Endothelial cell of umbilical vein (primary cell): ENCODE measurements around the gene CASP7. TPM values are rescaled to one million over a fixed set of nuclear protein-coding genes. Genes with fewer than 3 reads are reported as not detected.

Experiments
- BruUV-seq: library from RNA; stranded (reverse); fragments of 400-500 nt; replicated peaks from 2 replicates; lab custom pipeline; 2021; lab: Mats Ljungman, UMichigan
- CTCF ChIA-PET: fragments of 300-600, 350-600 bp; sonication (Branson Sonifier 250); formaldehyde crosslinking; loops from one replicate; lab custom pipeline; 2021; ENCODE audit warnings: antibody characterized with exemption, inconsistent platforms; lab: Charles Lee
- POLR2A ChIA-PET: fragments of 300-600, 350-600 bp; sonication (Branson Sonifier 250); formaldehyde crosslinking; loops from one replicate; lab custom pipeline; 2021; ENCODE audit warnings: antibody characterized with exemption, inconsistent platforms; lab: Charles Lee
- DNase-seq: peaks from one replicate; pipeline ENCODE4 v3.0.0-alpha.2; 2011; ENCODE audit warnings: low read depth, low spot score
- FAIRE-seq: peaks from 2 replicates; lab custom pipeline; 2011; peaks lifted over from hg19 to GRCh38; lab: Jason Lieb, UNC
- H2AFZ ChIP-seq: 2 replicates; pipeline ENCODE4 v1.6.0; 2012; ENCODE audit warnings: low read depth, low read length, control low read depth, inconsistent platforms
- H3K27ac ChIP-seq: 2 replicates; pipeline ENCODE4 v1.5.1; 2011; ENCODE audit warnings: low read depth, mild to moderate bottlenecking, control low read depth, low read length, moderate library complexity; ENCODE audit not compliant: insufficient read depth
- H3K27me3 ChIP-seq, 2 experiments: 2 replicates each; pipeline versions ENCODE4 v1.6.0 to v1.6.1; 2011; ENCODE audit warnings: low read length in 2 of 2, mixed read lengths in 1 of 2; ENCODE audit not compliant: control insufficient read depth in 2 of 2, insufficient read depth in 2 of 2
- H3K36me3 ChIP-seq, 2 experiments: 2 replicates in 1 of 2; 3 replicates in 1 of 2; pipeline ENCODE4 v1.5.1; 2011; ENCODE audit warnings: low read length in 2 of 2, mild to moderate bottlenecking in 1 of 2, moderate library complexity in 1 of 2; ENCODE audit not compliant: control insufficient read depth in 2 of 2, insufficient read depth in 2 of 2; ENCODE audit errors: extremely low read depth in 1 of 2
- H3K4me1 ChIP-seq: 3 replicates; pipeline ENCODE4 v1.5.1; 2011; ENCODE audit warnings: mild to moderate bottlenecking, low read length; ENCODE audit not compliant: control insufficient read depth, insufficient read depth; ENCODE audit errors: extremely low read depth
- H3K4me2 ChIP-seq: 2 replicates; pipeline ENCODE4 v1.6.1; 2011; ENCODE audit warnings: low read length, control low read depth, mixed read lengths; ENCODE audit not compliant: insufficient read depth
- H3K4me3 ChIP-seq, 3 experiments: fragments of 200-600 bp in 1 of 3; sonication (generic), shearing (Covaris generic) in 1 of 3; replicated peaks in 1 of 3; 2 replicates each; pipeline ENCODE4 v1.5.1; 2011 to 2016; ENCODE audit warnings: control low read depth in 3 of 3, low read length in 3 of 3, mild to moderate bottlenecking in 2 of 3, inconsistent platforms in 1 of 3, low read depth in 1 of 3, moderate library complexity in 1 of 3; ENCODE audit not compliant: insufficient read depth in 1 of 3
- H3K79me2 ChIP-seq: 2 replicates; pipeline ENCODE4 v1.6.0; 2012; ENCODE audit warnings: low read length, inconsistent platforms; ENCODE audit not compliant: control insufficient read depth, insufficient read depth
- H3K9ac ChIP-seq: replicated peaks from 2 replicates; pipeline ENCODE3; 2011; ENCODE audit warnings: low read length, control low read depth; ENCODE audit not compliant: insufficient read depth; ENCODE audit errors: extremely low read depth
- H3K9me1 ChIP-seq: replicated peaks from 3 replicates; pipeline ENCODE4 v1.6.0; 2011; ENCODE audit warnings: mild to moderate bottlenecking, low read length; ENCODE audit not compliant: control insufficient read depth, insufficient read depth; ENCODE audit errors: extremely low read depth
- H3K9me3 ChIP-seq: replicated peaks from 2 replicates; pipeline ENCODE4 v1.5.1; 2012; ENCODE audit warnings: low read length, inconsistent platforms; ENCODE audit not compliant: control insufficient read depth, insufficient read depth
- H4K20me1 ChIP-seq: replicated peaks from 2 replicates; pipeline ENCODE3; 2011; ENCODE audit warnings: mild to moderate bottlenecking, low read length; ENCODE audit not compliant: control insufficient read depth, insufficient read depth; ENCODE audit errors: extremely low read depth
- CTCF ChIP-seq, 2 donors: IDR thresholded peaks; 1 replicate in 1 of 2; 2 replicates in 1 of 2; pipeline ENCODE4 v1.5.1; 2011; ENCODE audit warnings: low read length in 2 of 2, mild to moderate bottlenecking in 2 of 2, moderate library complexity in 2 of 2, control low read depth in 1 of 2, inconsistent platforms in 1 of 2, low read depth in 1 of 2; ENCODE audit not compliant: insufficient read depth in 1 of 2; ENCODE audit errors: extremely low read depth in 1 of 2
- EZH2 ChIP-seq: IDR thresholded peaks from 2 replicates; pipeline ENCODE4 v1.6.1; 2012; ENCODE audit warnings: borderline replicate concordance, low read depth, mild to moderate bottlenecking, moderate library complexity, low read length, inconsistent platforms; ENCODE audit not compliant: severe bottlenecking
- FOS ChIP-seq: IDR thresholded peaks from 2 replicates; pipeline ENCODE4 v1.6.1; 2011; ENCODE audit warnings: mild to moderate bottlenecking, low read length, moderate library complexity, borderline replicate concordance; ENCODE audit not compliant: insufficient read depth
- GATA2 ChIP-seq: IDR thresholded peaks from 2 replicates; pipeline ENCODE4 v1.7.0; 2011; ENCODE audit warnings: low read depth, mild to moderate bottlenecking, moderate library complexity, mixed read lengths, low read length; ENCODE audit not compliant: insufficient read length, insufficient read depth
- JUN ChIP-seq: IDR thresholded peaks from 2 replicates; pipeline ENCODE4 v1.6.1; 2011; ENCODE audit warnings: borderline replicate concordance, low read depth; ENCODE audit not compliant: insufficient read length, insufficient read depth
- MAX ChIP-seq: IDR thresholded peaks from 2 replicates; pipeline ENCODE4 v1.6.1; 2011; ENCODE audit not compliant: insufficient read depth, insufficient read length
- MYC ChIP-seq: IDR thresholded peaks from one replicate; pipeline ENCODE4 v1.6.1; 2011; ENCODE audit warnings: mild to moderate bottlenecking, low read depth, low read length
- POLR2A ChIP-seq: IDR thresholded peaks from 2 replicates; pipeline ENCODE4 v1.6.1; 2012; ENCODE audit warnings: low read depth, mild to moderate bottlenecking, control low read depth, low read length
- POLR2AphosphoS5 ChIP-seq: IDR thresholded peaks from 2 replicates; pipeline ENCODE4 v1.6.1; 2012; ENCODE audit warnings: low read depth, mild to moderate bottlenecking, control low read depth, low read length, moderate library complexity; ENCODE audit not compliant: insufficient read depth
- dilution Hi-C: fragments of 300-500 bp; cut with MboI; formaldehyde crosslinking; loops from one replicate; pipeline ENCODE4 v1.15.0; 2019; ENCODE audit warnings: low sequenced_read_pairs; ENCODE audit not compliant: extremely low pct_ligation_motif_present
- intact Hi-C: fragments of 100-400 bp; cut with micrococcal nuclease; formaldehyde crosslinking; loops from one replicate; pipeline ENCODE4 v1.10.0; 2022
- polyA plus RNA-seq, 4 experiments: library from polyadenylated mRNA; depleted of rRNA in 3 of 4; stranded (reverse) in 3 of 4; unstranded in 1 of 4; fragments of >200 nt; gene quantifications; 2 replicates each; pipeline versions ENCODE4 v1.2.1 to v1.2.3, GENCODE V29; 2011 to 2012; ENCODE audit warnings: missing spikeins in 1 of 4
- total RNA-seq: library from RNA; stranded (reverse); gene quantifications from 2 replicates; pipeline ENCODE4 v1.2.3, GENCODE V29; 2021

CASP7 gene
- total and polyA plus RNA-seq, 2 donors (not counting 3 experiments of a cell fraction or from before 2014, with no cell fraction given), result 14.6 to 54.3 TPM

- POLR2A ChIA-PET, result no interaction called here
- dilution Hi-C loops, result no loop called here
- no peaks in the 10 kb centered on the region for H3K9me3 ChIP-seq
- no peak overlapping the region for H3K4me3 ChIP-seq
- peaks cover 0 to 4% of the 10 kb centered on the region in 2 experiments for H3K27me3 ChIP-seq
- no peak overlapping the region for H3K9ac ChIP-seq
- CTCF ChIA-PET, result no interaction called here
- no peak overlapping the region for H3K4me2 ChIP-seq
- no peaks in the 10 kb centered on the region for H3K4me1 ChIP-seq
- H3K36me3 ChIP-seq, result no peaks in the 10 kb centered on the region
- intact Hi-C loops, result no loop called here
- H3K79me2 ChIP-seq, result no peaks in the 10 kb centered on the region
- no TSS peak for BruUV-seq
- FAIRE-seq (no peak), DNase-seq (no peak)
- no peak overlapping the region for H3K27ac ChIP-seq
- H4K20me1 ChIP-seq, result no peaks in the 10 kb centered on the region
- no peaks in the 10 kb centered on the region for H3K9me1 ChIP-seq
- H2AFZ ChIP-seq, result no peak overlapping the region
- no peak for TF ChIP-seq GATA2
- TF ChIP-seq JUN, result peak; percentile 41
- no peak for TF ChIP-seq POLR2A
- TF ChIP-seq FOS, result peak; percentile 35
Observed at GRCh38 chr10:113666682-113667252, 12.9 kb upstream of the CASP7 start.

- peak; percentile 96 for FAIRE-seq
- Histone ChIP-seq H3K9me3 (no peaks in the 10 kb centered on the region), H3K4me2 (peak overlapping the region; percentile 81), H3K9ac (peak overlapping the region; percentile 86), H3K27me3 (no peaks in the 10 kb centered on the region), H4K20me1 (no peaks in the 10 kb centered on the region), H2AFZ (peak overlapping the region; percentile 79), H3K4me1 (peaks cover 11% of the 10 kb centered on the region), H3K4me3 (peak overlapping the region; percentile 77 to 82 (median 78)), H3K36me3 (no peaks in the 10 kb centered on the region), H3K79me2 (peaks cover 36% of the 10 kb centered on the region), H3K9me1 (no peaks in the 10 kb centered on the region), H3K27ac (peak overlapping the region; percentile 90)
- CTCF ChIA-PET, result interaction anchor here (0.6 to 1.5 kb wide), 12 partner anchors 10 to 433 kb away, joined by 3 to 23 read pairs (median 4); no protein-coding TSS in a partner anchor
- TF ChIP-seq GATA2 (no peak), POLR2AphosphoS5 (peak; percentile 26), MYC (no peak), POLR2A (peak; percentile 45), CTCF (IDR thresholded peaks at IDR 0.05; ENCODE audit: extremely low read depth in 1 of 2, insufficient read depth in 1 of 2, low read depth in 1 of 2, low read length in 2 of 2) (no peak), FOS (peak; percentile 79), EZH2 (no peak), JUN (peak; percentile 98), MAX (no peak)
- POLR2A ChIA-PET, result no interaction called here
- DNase-seq, result peak; percentile 91
- TSS peak; percentile 94 for BruUV-seq
- dilution Hi-C loops (no loop called here), intact Hi-C loops (loop anchor here (2.0 to 5.0 kb wide), 5 partner anchors 174 to 728 kb away; partner anchors contain the start of genes ADRB1, CCDC186, DCLRE1A and NHLRC2)
Observed at GRCh38 chr10:113680190-113681111, 739 bp downstream of the CASP7 start.
